Psoas muscle (tissue), 8 donors: ENCODE results near the gene EXOSC5. TPM values are rescaled to one million over a fixed set of nuclear protein-coding genes. Genes with fewer than 3 reads are reported as not detected.
"Not testable (repeated sequence)": the region's sequence is repeated elsewhere in the genome, so short reads cannot be mapped to it uniquely, and the experiment has no call there.

Experiments
- ATAC-seq, 4 donors: fragments of 200-7000 bp; cut with Tn5 transposase; one replicate each; pipeline ENCODE4 v1.9.1; 2020; ENCODE audit warnings: moderate library complexity in 3 of 4, mild to moderate bottlenecking in 2 of 4
- DNase-seq, 2 donors: peaks; one replicate each; pipeline ENCODE4 v3.0.0-alpha.2; 2020
- H3K27ac ChIP-seq: fragments of 200-600 bp; one replicate; pipeline ENCODE4 v1.8.0; 2022
- H3K27me3 ChIP-seq, 3 donors: fragments of 200-600 bp in 1 of 3; one replicate each; pipeline versions ENCODE4 v1.6.1 to v1.8.0; 2013 to 2022; ENCODE audit warnings: low read length in 2 of 3, mild to moderate bottlenecking in 2 of 3, moderate library complexity in 1 of 3; ENCODE audit not compliant: insufficient read depth in 3 of 3
- H3K36me3 ChIP-seq, 2 donors: fragments of 200-600 bp in 1 of 2; one replicate each; pipeline versions ENCODE4 v1.6.1 to v1.8.0; 2013 to 2022; ENCODE audit warnings: low read depth in 1 of 2, mild to moderate bottlenecking in 1 of 2, moderate library complexity in 1 of 2; ENCODE audit not compliant: insufficient read depth in 1 of 2
- H3K4me1 ChIP-seq: fragments of 200-600 bp; one replicate; pipeline ENCODE4 v1.8.0; 2022
- H3K4me3 ChIP-seq: fragments of 200-600 bp; one replicate; pipeline ENCODE4 v1.8.0; 2022; ENCODE audit warnings: mild to moderate bottlenecking
- H3K9me3 ChIP-seq: fragments of 200-600 bp; one replicate; pipeline ENCODE4 v1.8.0; 2022
- WGBS, 3 donors: extraction: QIAGEN DNeasy Blood & Tissue Kit; methylation state at CpG; one replicate each; pipeline versions ENCODE4 v1.1.6 to v1.1.7; 2013; 5-methylcytosine and 5-hydroxymethylcytosine counted together
- intact Hi-C, 2 donors: fragments of 100-400 bp; cut with DNase I; formaldehyde crosslinking; loops; one replicate each; pipeline versions ENCODE4 v1.11.0 to v1.14.2; 2022
- polyA plus RNA-seq, 3 donors: library from polyadenylated mRNA; stranded (reverse); fragments of 200-250 nt; gene quantifications; one replicate each; pipeline ENCODE4 v1.2.3, GENCODE V29; 2013
- total RNA-seq, 4 donors: library from RNA; stranded (reverse); fragmentation: NEBNext Ultra II Directional in 2 of 4; extraction: Animal tissue kit (Norgen Biotek cat#: 25700) in 2 of 4; gene quantifications; one replicate each; pipeline versions ENCODE4 v1.2.1 to v1.2.4, GENCODE V29; 2021 to 2023
- TF ChIP-seq, protein P1 (sequence below): fragments of 200-600 bp; IDR thresholded peaks from one replicate; pipeline ENCODE4 v1.8.0; 2022; ENCODE audit warnings: antibody characterized with exemption
- donor health status: healthy with polysubstance abuse.
- donor health status: DM: no; HTN: no; CAD: no; lungs with moderate emphysema.
- donor health status: Bipolar disorder and iron deficiency.
- donor health status: healthy.
- donor health status: DM: yes; HTN: yes; CAD: no.
- donor health status: DM: no; HTN: no; CAD: no.
- donor health status: DM: no; HTN: no; CAD: no.
- donor health status: DM: yes; HTN: yes; CAD: no.

EXOSC5 gene
- total and polyA plus RNA-seq, 7 donors = 25.4 to 78.8 (median 41.9) TPM

GRCh38 chr19:41371541-41371940, 25.6 kb downstream of the EXOSC5 start:
- no peaks in the 10 kb centered on the region for H3K36me3 ChIP-seq
- no peaks in the 10 kb centered on the region for H3K9me3 ChIP-seq
- H3K4me3 ChIP-seq = no peak overlapping the region
- TF ChIP-seq, protein P1, sequence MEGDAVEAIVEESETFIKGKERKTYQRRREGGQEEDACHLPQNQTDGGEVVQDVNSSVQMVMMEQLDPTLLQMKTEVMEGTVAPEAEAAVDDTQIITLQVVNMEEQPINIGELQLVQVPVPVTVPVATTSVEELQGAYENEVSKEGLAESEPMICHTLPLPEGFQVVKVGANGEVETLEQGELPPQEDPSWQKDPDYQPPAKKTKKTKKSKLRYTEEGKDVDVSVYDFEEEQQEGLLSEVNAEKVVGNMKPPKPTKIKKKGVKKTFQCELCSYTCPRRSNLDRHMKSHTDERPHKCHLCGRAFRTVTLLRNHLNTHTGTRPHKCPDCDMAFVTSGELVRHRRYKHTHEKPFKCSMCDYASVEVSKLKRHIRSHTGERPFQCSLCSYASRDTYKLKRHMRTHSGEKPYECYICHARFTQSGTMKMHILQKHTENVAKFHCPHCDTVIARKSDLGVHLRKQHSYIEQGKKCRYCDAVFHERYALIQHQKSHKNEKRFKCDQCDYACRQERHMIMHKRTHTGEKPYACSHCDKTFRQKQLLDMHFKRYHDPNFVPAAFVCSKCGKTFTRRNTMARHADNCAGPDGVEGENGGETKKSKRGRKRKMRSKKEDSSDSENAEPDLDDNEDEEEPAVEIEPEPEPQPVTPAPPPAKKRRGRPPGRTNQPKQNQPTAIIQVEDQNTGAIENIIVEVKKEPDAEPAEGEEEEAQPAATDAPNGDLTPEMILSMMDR = no peak
- peaks cover 15% of the 10 kb centered on the region for H3K4me1 ChIP-seq
- H3K27me3 ChIP-seq = peaks cover 0 to 8% (median 2%) of the 10 kb centered on the region in 3 donors
- intact Hi-C loops = no loop called here
- H3K27ac ChIP-seq = no peak overlapping the region
- 93 to 99% (median 98%) methylated on average over 8 of the region's 8 CpGs for WGBS, 3 donors
- DNase-seq = no peak
- no peak for ATAC-seq

DNA sequence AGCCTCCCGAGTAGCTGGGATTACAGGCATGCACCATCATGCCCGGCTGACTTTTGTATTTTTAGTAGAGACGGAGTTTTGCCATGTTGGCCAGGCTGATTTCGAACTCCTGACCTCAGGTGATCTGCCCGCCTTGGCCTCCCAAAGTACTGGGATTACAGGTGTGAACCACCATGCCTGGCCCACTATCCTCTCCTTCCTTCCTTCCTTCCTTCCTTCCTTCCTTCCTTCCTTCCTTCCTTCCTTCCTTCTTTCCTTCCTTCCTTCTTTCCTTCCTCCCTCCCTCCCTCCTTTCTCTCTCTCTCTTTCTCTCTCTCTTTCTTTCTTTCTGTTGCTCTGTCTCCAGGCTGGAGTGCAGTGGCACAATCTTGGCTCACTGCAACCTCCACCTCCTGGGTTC, 26.0 kb downstream of the EXOSC5 start:
- ATAC-seq, H3K27ac ChIP-seq, H3K9me3 ChIP-seq, DNase-seq, H3K4me3 ChIP-seq, intact Hi-C loops, H3K36me3 ChIP-seq, H3K27me3 ChIP-seq: not testable (repeated sequence)
- peaks cover 13% of the 10 kb centered on the region for H3K4me1 ChIP-seq
- WGBS, 3 donors = 93 to 94% (median 94%) methylated on average over 5 of the region's 5 CpGs

GRCh38 chr19:41369769-41370168, 27.4 kb downstream of the EXOSC5 start:
- WGBS, 3 donors = 99 to 100% (median 100%) methylated on average over 2 of the region's 2 CpGs
- Histone ChIP-seq H3K27me3 (no peaks in the 10 kb centered on the region), H3K4me3 (no peak overlapping the region), H3K9me3 (no peaks in the 10 kb centered on the region), H3K36me3 (no peaks in the 10 kb centered on the region), H3K27ac (no peak overlapping the region), H3K4me1 (peaks cover 15% of the 10 kb centered on the region)
- intact Hi-C loops = no loop called here
- ATAC-seq (no peak), DNase-seq (no peak)
- TF ChIP-seq, protein P1 = no peak

GRCh38 chr19:41367848-41368301, 29.3 kb downstream of the EXOSC5 start:
- TF ChIP-seq, protein P1 = no peak
- no peak for ATAC-seq

DNA sequence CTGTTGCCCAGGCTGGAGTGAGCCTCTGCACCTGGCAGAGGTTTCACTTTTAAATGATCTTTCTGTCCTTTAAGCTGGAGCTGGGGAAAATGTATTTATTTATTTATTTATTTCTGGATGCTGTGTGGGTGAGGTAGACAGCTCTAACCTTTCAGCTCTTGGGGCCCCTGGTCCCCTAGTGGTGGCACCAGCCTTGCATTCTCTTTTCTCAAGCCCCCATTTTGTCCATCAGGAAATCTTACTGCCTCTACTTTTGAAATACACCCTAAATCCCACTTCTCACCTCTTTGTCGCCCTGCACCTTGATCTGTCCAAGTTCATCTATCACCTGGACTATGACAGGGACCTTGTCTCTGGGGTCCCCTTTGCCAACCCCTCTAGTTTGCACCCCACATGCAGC, 31.1 kb downstream of the EXOSC5 start:
- no peaks in the 10 kb centered on the region for H3K9me3 ChIP-seq
- 92 to 100% (median 92%) methylated on average over 1 of the region's 1 CpG for WGBS, 3 donors
- ATAC-seq (no peak), DNase-seq (no peak)
- no peaks in the 10 kb centered on the region for H3K27me3 ChIP-seq
- TF ChIP-seq, protein P1 = no peak
- H3K4me1 ChIP-seq = peaks cover 7% of the 10 kb centered on the region
- no peaks in the 10 kb centered on the region for H3K36me3 ChIP-seq
- intact Hi-C loops = no loop called here
- no peak overlapping the region for H3K4me3 ChIP-seq
- no peak overlapping the region for H3K27ac ChIP-seq

More at GRCh38 chr19:41367848-41368301, 29.3 kb downstream of the EXOSC5 start:
- WGBS, 3 donors = 79 to 88% (median 81%) methylated on average over 6 of the region's 6 CpGs
- H3K4me1 ChIP-seq = peaks cover 7% of the 10 kb centered on the region
- intact Hi-C loops = no loop called here
- H3K4me3 ChIP-seq = no peak overlapping the region
- no peak overlapping the region for H3K27ac ChIP-seq
- H3K36me3 ChIP-seq = no peaks in the 10 kb centered on the region
- H3K27me3 ChIP-seq = no peaks in the 10 kb centered on the region
- no peaks in the 10 kb centered on the region for H3K9me3 ChIP-seq
- DNase-seq = no peak
